Measurements from ENCODE around the gene SORCS2. TPM values are rescaled to one million over a fixed set of nuclear protein-coding genes. Genes with fewer than 3 reads are reported as not detected.

Gene SORCS2
- total and polyA plus RNA-seq, 2 of the 4 experiments (the other 2 are of a cell fraction), result 0.36 to 0.62 TPM

- intact Hi-C loops (cut with micrococcal nuclease), result loop anchor here (10.0 kb wide), 1 partner anchor 787 kb away; no protein-coding TSS in a partner anchor
- Histone ChIP-seq H3K27ac (ENCODE audit: insufficient read depth, low read length) (no peak overlapping the region), H4K5ac (ENCODE audit: low read depth, low read length) (no peak overlapping the region), H3K79me1 (ENCODE audit: low read depth in 1 of 2, low read length in 2 of 2) (no peaks in the 10 kb centered on the region), H2AK5ac (ENCODE audit: low read depth, low read length) (no peak overlapping the region), H3K4me3 (ENCODE audit: insufficient read depth, low read depth, low read length) (no peak overlapping the region), H3K9me1 (ENCODE audit: insufficient read depth, low read length) (no peaks in the 10 kb centered on the region; the same call in 1 of the 2 replicates), H3K23ac (ENCODE audit: low read depth, low read length) (no peak overlapping the region), H3K36me3 (ENCODE audit: control insufficient read depth, insufficient read depth, low read length) (no peaks in the 10 kb centered on the region), H3K4me1 (ENCODE audit: control insufficient read depth, insufficient read depth, low read length) (peaks cover 5% of the 10 kb centered on the region; the same call in 1 of the 2 replicates), H4K8ac (ENCODE audit: low read depth in 2 of 2, low read length in 2 of 2) (no peak overlapping the region), H3K14ac (replicated peaks; ENCODE audit: low read depth, low read length) (no peak overlapping the region), H2AFZ (replicated peaks; ENCODE audit: low read length, poor library complexity) (no peak overlapping the region), H4K91ac (ENCODE audit: insufficient read depth, low read depth, low read length) (no peak overlapping the region), H2BK120ac (ENCODE audit: low read depth, low read length) (no peak overlapping the region), H2BK5ac (ENCODE audit: low read depth, low read length, poor library complexity, severe bottlenecking) (no peak overlapping the region), H3K4me2 (ENCODE audit: low read depth, low read length) (no peak overlapping the region), H3K27me3 (ENCODE audit: control insufficient read depth, insufficient read depth, low read length) (peaks cover 40% of the 10 kb centered on the region), H3K4ac (ENCODE audit: low read depth, low read length) (no peak overlapping the region), H3K18ac (ENCODE audit: low read depth, low read length) (no peak overlapping the region), H2AK9ac (replicated peaks; ENCODE audit: low read depth, low read length, poor library complexity) (no peak overlapping the region), H3K56ac (ENCODE audit: extremely low read depth, insufficient read depth, low read length) (no peak overlapping the region), H2BK15ac (ENCODE audit: low read depth, low read length) (no peak overlapping the region), H3K9me3 (ENCODE audit: control insufficient read depth, insufficient read depth, low read length) (no peaks in the 10 kb centered on the region), H3K9ac (ENCODE audit: low read depth, low read length) (no peak overlapping the region), H2BK20ac (ENCODE audit: low read depth, low read length) (no peak overlapping the region), H4K20me1 (ENCODE audit: insufficient read depth, low read length) (no peaks in the 10 kb centered on the region; the same call in 1 of the 2 replicates)
- dilution Hi-C loops (cut with HindIII; ENCODE audit: low sequenced_read_pairs, unreplicated experiment), result no loop called here
- BruUV-seq (replicated peaks), result no TSS peak
- no peak for DNase-seq
- 80% methylated on average over 1 of the region's 5 CpGs; no CpG with 5 or more reads in 1 of the 2 experiments for WGBS, 2 experiments (ENCODE audit: extremely low coverage in 2 of 2, insufficient read length in 1 of 2)
- TF ChIP-seq MAZ (IDR thresholded peaks at IDR 0.05; ENCODE audit: borderline replicate concordance, low read depth, low read length) (no peak), RFX5 (IDR thresholded peaks at IDR 0.05; ENCODE audit: low read depth, low read length) (no peak), RAD21 (IDR thresholded peaks at IDR 0.05; ENCODE audit: low read length) (no peak), NFE2L2 (IDR thresholded peaks at IDR 0.05; ENCODE audit: low read depth, low read length) (no peak), CHD1 (IDR thresholded peaks at IDR 0.05; ENCODE audit: low read depth, low read length) (no peak), BHLHE40 (IDR thresholded peaks at IDR 0.05; ENCODE audit: low read depth, low read length) (no peak), MAFK (IDR thresholded peaks at IDR 0.05; ENCODE audit: low read depth, low read length) (no peak), FOS (IDR thresholded peaks at IDR 0.05; ENCODE audit: low read depth, low read length) (no peak), MXI1 (IDR thresholded peaks at IDR 0.05; ENCODE audit: borderline replicate concordance, low read depth, low read length) (no peak), SMC3 (IDR thresholded peaks at IDR 0.05; ENCODE audit: low read depth, low read length) (no peak), CEBPB (IDR thresholded peaks at IDR 0.05; ENCODE audit: low read depth, low read length) (no peak), USF2 (IDR thresholded peaks at IDR 0.05; ENCODE audit: low read depth, low read length) (no peak), ELK1 (IDR thresholded peaks at IDR 0.05; ENCODE audit: borderline replicate concordance, low read depth, low read length) (no peak), CTCF (conservative IDR thresholded peaks at IDR 0.05; ENCODE audit: low read depth, low read length) (no peak)
- POLR2A ChIA-PET (ENCODE audit: unreplicated experiment), result no interaction called here
- CTCF ChIA-PET, result interaction anchor here (1.6 kb wide), 1 partner anchor 138 kb away, joined by 6 read pairs; no protein-coding TSS in a partner anchor
- ATAC-seq (ENCODE audit: low read depth), result peak; percentile 38
- in situ Hi-C loops (cut with MboI; ENCODE audit: low sequenced_read_pairs), result loop anchor here (5.0 to 10.0 kb wide), 2 partner anchors 89 to 527 kb away; no protein-coding TSS in a partner anchor
Observed at GRCh38 chr4:7197910-7198309, 5.6 kb downstream of the SORCS2 start.
